Tibial nerve (tissue), 4 donors: ENCODE data around the gene CYP4F12.

ENCODE experiments used
- EP300 ChIP-seq, 2 donors: sonication (generic); formaldehyde crosslinking; IDR thresholded peaks; one replicate each; pipeline ENCODE4 v1.6.1; 2017; ENCODE audit warnings: antibody characterized with exemption in 2 of 2, mild to moderate bottlenecking in 1 of 2
- POLR2A ChIP-seq, 2 donors: fragments of 450-650 bp; IDR thresholded peaks; one replicate each; pipeline ENCODE4 v1.6.1; 2017; ENCODE audit warnings: antibody characterized with exemption in 2 of 2, mild to moderate bottlenecking in 2 of 2, moderate library complexity in 2 of 2
- TF ChIP-seq, protein P1 (sequence below), 5 experiments: fragments of 200-600 bp in 3 of 5; fragments of 450-650 bp in 2 of 5; sonication (generic) in 3 of 5; IDR thresholded peaks; one replicate each; pipeline ENCODE4 v1.5.1; 2016 to 2019; ENCODE audit warnings: antibody characterized with exemption in 5 of 5, mild to moderate bottlenecking in 3 of 5, moderate library complexity in 2 of 5

DNA sequence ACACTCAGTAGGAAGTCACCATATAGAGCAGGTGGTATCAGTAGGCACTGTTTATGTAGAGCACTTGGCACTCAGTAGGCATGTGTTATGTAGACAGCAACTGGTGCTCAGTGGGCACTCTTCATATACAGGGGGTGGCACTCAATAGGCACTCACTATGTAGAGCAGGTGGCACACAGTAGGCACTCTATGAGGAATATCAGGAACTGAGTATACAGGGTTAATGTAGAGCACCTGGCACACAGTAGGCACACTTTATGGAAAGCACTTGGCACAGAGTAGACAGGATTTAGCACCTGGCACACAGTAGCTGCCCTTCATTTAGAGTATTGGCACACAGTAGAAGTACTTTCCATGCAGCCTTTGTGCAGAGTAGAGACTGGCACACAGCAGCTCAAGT is 33.3 kb upstream of the CYP4F12 start:
- TF ChIP-seq, protein P1, sequence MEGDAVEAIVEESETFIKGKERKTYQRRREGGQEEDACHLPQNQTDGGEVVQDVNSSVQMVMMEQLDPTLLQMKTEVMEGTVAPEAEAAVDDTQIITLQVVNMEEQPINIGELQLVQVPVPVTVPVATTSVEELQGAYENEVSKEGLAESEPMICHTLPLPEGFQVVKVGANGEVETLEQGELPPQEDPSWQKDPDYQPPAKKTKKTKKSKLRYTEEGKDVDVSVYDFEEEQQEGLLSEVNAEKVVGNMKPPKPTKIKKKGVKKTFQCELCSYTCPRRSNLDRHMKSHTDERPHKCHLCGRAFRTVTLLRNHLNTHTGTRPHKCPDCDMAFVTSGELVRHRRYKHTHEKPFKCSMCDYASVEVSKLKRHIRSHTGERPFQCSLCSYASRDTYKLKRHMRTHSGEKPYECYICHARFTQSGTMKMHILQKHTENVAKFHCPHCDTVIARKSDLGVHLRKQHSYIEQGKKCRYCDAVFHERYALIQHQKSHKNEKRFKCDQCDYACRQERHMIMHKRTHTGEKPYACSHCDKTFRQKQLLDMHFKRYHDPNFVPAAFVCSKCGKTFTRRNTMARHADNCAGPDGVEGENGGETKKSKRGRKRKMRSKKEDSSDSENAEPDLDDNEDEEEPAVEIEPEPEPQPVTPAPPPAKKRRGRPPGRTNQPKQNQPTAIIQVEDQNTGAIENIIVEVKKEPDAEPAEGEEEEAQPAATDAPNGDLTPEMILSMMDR (IDR thresholded peaks at IDR 0.05): no peak
- no peak for TF ChIP-seq POLR2A (IDR thresholded peaks at IDR 0.05)
- no peak for TF ChIP-seq EP300 (IDR thresholded peaks at IDR 0.05)
